ENCODE data around the gene SMIM35.

The SMIM35 gene

DNA sequence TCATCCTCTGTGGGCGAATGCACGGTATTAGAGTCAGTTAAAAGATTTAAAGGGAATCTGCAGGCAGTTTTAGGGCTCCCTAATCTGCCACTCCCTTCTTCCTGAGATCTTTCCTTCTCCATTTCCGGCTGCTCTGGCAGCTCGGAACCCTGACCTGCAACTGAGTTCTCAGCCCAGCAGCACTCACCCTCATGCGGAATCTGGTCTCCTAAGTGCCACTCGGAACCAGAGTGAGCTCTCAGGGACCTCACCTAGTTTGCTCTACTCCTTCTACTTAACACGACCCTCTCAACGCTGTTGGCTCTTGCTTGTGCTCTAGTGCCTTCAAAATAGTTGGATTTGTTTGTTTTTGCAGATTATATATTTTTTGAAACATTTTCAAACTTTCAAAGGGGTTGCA, 119.9 kb downstream of the SMIM35 start:
- no peak for DNase-seq (ENCODE audit: low read depth in 2 of 2, low spot score in 1 of 2)

DNA sequence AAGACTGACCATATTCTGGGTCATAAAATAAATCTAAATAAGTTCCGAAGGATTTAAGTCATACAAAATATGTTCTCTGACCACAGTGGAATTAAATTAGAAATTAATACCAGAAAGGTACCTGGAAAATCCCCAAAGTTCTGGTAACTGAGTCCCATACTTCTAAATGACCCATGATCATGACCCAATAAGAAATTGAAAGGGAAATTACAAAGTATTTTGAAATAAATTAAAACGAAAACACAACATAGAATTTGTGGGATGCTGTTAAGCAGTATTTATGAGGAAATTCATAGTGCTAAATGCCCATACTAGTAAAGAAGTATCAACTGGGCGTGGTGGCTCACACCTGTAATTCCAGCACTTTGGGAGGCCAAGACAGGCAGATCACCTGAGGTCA, 123.9 kb downstream of the SMIM35 start:
- no peak for DNase-seq (ENCODE audit: low read depth in 2 of 2, low spot score in 1 of 2)

DNA sequence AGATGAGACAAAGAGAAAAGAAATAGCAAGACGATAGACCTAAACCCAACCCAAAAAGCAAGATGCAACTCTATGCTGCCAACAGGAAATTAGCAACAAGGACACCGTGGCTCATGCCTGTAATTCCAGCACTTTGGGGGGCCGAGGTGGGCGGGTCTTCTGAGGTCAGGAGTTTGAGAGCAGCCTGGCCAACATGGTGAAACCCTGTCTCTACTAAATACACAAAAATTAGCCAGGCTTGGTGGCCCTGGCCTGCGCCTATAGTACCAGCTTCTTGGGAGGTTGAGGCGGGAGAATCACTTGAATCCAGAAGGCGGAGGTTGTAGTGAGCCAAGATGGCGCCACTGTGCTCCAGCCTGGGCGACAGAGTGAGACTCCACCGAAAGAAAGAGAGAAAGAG, 124.9 kb downstream of the SMIM35 start:
- no peak for DNase-seq (ENCODE audit: low read depth in 2 of 2, low spot score in 1 of 2)

- no peak for DNase-seq (ENCODE audit: low read depth in 2 of 2, low spot score in 1 of 2)
Measured at GRCh38 chr11:117960406-117960805, 126.4 kb downstream of the SMIM35 start.

DNA sequence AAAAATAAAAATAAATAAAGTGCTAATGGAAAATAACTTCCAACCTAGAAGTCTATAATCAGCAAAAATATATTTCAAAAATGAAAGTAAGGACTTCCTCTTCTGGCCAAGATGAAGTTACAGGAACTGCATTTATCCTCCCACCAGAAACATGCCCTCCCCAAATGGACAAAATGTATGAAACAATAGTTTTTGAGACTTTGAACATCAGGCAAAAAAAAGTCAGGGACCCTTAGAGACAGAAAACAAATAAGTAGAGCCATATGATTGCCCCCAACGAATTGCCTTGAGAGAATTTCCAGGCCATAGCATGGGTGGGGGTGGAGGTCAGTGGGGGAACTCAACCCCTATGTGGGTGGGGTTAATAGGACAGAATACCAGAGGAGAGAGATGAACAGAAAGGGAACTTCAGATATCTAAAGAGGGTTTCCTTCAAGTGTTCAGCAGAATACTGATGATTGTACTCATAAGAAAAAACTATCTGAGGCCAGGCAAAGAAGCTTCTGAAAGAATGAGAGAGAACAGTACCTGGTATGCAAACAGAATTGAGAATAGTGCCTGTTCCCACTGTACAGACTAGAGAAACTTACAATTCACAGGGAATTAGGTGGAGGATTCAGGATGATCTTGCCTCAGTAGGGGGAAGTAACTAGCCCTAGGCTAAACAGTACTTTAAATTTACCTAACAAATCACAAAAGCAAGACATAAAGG, 127.2 kb downstream of the SMIM35 start:
- no peak for DNase-seq (ENCODE audit: low read depth in 2 of 2, low spot score in 1 of 2)

GRCh38 chr11:117958949-117959348, 127.8 kb downstream of the SMIM35 start:
- DNase-seq (ENCODE audit: low read depth in 2 of 2, low spot score in 1 of 2) = no peak

Measured in stimulated activated CD8-positive, alpha-beta memory T cell treated with anti-CD3 and anti-CD28 coated beads, Interleukin-4, amount 100 ng/mL, for 1 hour (primary cell).